ENCODE results near the gene TNFRSF8. TPM values are rescaled to one million over a fixed set of nuclear protein-coding genes. Genes with fewer than 3 reads are reported as not detected.
A peak's percentile ranks its signal among the peaks of the same experiment; 100 is the strongest.

TNFRSF8 gene
- total and polyA plus RNA-seq, 9 of the 15 experiments (the other 6 are each of a cell fraction or from before 2014, with no cell fraction given), result 3.5 to 38.4 (median 17.1) TPM

GRCh38 chr1:12038356-12039163, 24.5 kb upstream of the TNFRSF8 start (continued):
- TF ChIP-seq ZNF12 (CRISPR knock-in tag; IDR thresholded peaks at IDR 0.05), result no peak; the same call in 1 of the 2 replicates
- no peak for TF ChIP-seq ZNF384 (IDR thresholded peaks at IDR 0.05; ENCODE audit: low read depth, low read length)
- peak in 1 of 2 experiments; percentile 49 for TF ChIP-seq AFF1 (IDR thresholded peaks at IDR 0.05; ENCODE audit: low read depth in 1 of 2, partially characterized antibody in 2 of 2)
- TF ChIP-seq ZNF354B (CRISPR knock-in tag; IDR thresholded peaks at IDR 0.05), result peak; percentile 95
- TF ChIP-seq BRF1 (IDR thresholded peaks at IDR 0.05; ENCODE audit: borderline replicate concordance, extremely low read depth, insufficient read length), result no peak
- TF ChIP-seq ZNF780A (CRISPR knock-in tag; IDR thresholded peaks at IDR 0.05), result no peak
- peak; percentile 38; the same call in 1 of the 2 replicates for TF ChIP-seq ZKSCAN8 (CRISPR knock-in tag; IDR thresholded peaks at IDR 0.05)
- peak; percentile 31 for TF ChIP-seq TAF1 (IDR thresholded peaks at IDR 0.05; ENCODE audit: control insufficient read depth, extremely low read depth, insufficient read depth, low read length, severe bottlenecking)
- TF ChIP-seq ZSCAN29 (IDR thresholded peaks at IDR 0.05), result no peak
- TF ChIP-seq JUN (IDR thresholded peaks at IDR 0.05; ENCODE audit: borderline replicate concordance, low read depth, low read length), result peak; percentile 65; the same call in 1 of the 2 replicates
- TF ChIP-seq JUN (CRISPR knock-in tag; IDR thresholded peaks at IDR 0.05; ENCODE audit: borderline replicate concordance), result no peak
- TF ChIP-seq SAFB (IDR thresholded peaks at IDR 0.05; ENCODE audit: borderline replicate concordance, low read depth, low read length), result peak; percentile 50; the same call in 1 of the 2 replicates
- TF ChIP-seq CTCFL (IDR thresholded peaks at IDR 0.05; ENCODE audit: borderline replicate concordance, insufficient read depth, low read depth, low read length, poor library complexity, severe bottlenecking), result no peak
- no peak for TF ChIP-seq ZNF134 (CRISPR knock-in tag; conservative IDR thresholded peaks at IDR 0.05)
- TF ChIP-seq ZFX (CRISPR knock-in tag; IDR thresholded peaks at IDR 0.05), result no peak
- TF ChIP-seq ADNP (tag; IDR thresholded peaks at IDR 0.05), result peak; percentile 51; the same call in 1 of the 2 replicates
- TF ChIP-seq E2F8 (IDR thresholded peaks at IDR 0.05; ENCODE audit: low read depth, partially characterized antibody), result no peak
- TF ChIP-seq NFATC3 (IDR thresholded peaks at IDR 0.05), result no peak
